Fibroblast of lung (primary cell): ENCODE results near the gene HCAR2. TPM values are rescaled to one million over a fixed set of nuclear protein-coding genes. Genes with fewer than 3 reads are reported as not detected.

Experiments used
- DNase-seq, 2 donors: peaks; one replicate each; pipeline versions ENCODE4 v3.0.0 to v3.0.0-alpha.2; 2010; ENCODE audit warnings: low read depth in 2 of 2
- H2AFZ ChIP-seq: 2 replicates; pipeline ENCODE4 v1.5.1; 2012; ENCODE audit warnings: low read length, control low read depth, inconsistent platforms
- H3K27ac ChIP-seq: 2 replicates; pipeline ENCODE4 v1.5.1; 2011; ENCODE audit warnings: low read length, control low read depth; ENCODE audit not compliant: insufficient read depth
- H3K27me3 ChIP-seq: 2 replicates; pipeline ENCODE4 v1.5.1; 2011; ENCODE audit warnings: mild to moderate bottlenecking, low read length; ENCODE audit not compliant: control insufficient read depth, insufficient read depth
- H3K36me3 ChIP-seq: 2 replicates; pipeline ENCODE4 v1.5.1; 2011; ENCODE audit warnings: low read length; ENCODE audit not compliant: control insufficient read depth, insufficient read depth
- H3K4me1 ChIP-seq: 2 replicates; pipeline ENCODE4 v1.5.1; 2011; ENCODE audit warnings: low read length; ENCODE audit not compliant: control insufficient read depth, insufficient read depth; ENCODE audit errors: extremely low read depth
- H3K4me2 ChIP-seq: 2 replicates; pipeline ENCODE4 v1.5.1; 2011; ENCODE audit warnings: low read length, control low read depth; ENCODE audit not compliant: insufficient read depth; ENCODE audit errors: extremely low read depth
- H3K4me3 ChIP-seq, 4 experiments: fragments of 200-600 bp in 1 of 4; sonication (generic) in 1 of 4; replicated peaks in 1 of 4; 2 replicates each; pipeline ENCODE4 v1.5.1; 2011 to 2016; ENCODE audit warnings: low read length in 4 of 4, low read depth in 3 of 4, mild to moderate bottlenecking in 3 of 4, control low read depth in 2 of 4, inconsistent platforms in 1 of 4, mixed read lengths in 1 of 4; ENCODE audit not compliant: insufficient read depth in 1 of 4; ENCODE audit errors: control extremely low read depth in 1 of 4
- H3K79me2 ChIP-seq: 2 replicates; pipeline ENCODE4 v1.5.1; 2012; ENCODE audit warnings: mild to moderate bottlenecking, low read length, inconsistent platforms; ENCODE audit not compliant: control insufficient read depth, insufficient read depth
- H3K9ac ChIP-seq: 2 replicates; pipeline ENCODE4 v1.5.1; 2011; ENCODE audit warnings: mild to moderate bottlenecking, low read length, control low read depth; ENCODE audit not compliant: insufficient read depth
- H3K9me3 ChIP-seq: 2 replicates; pipeline ENCODE4 v1.5.1; 2012; ENCODE audit warnings: low read depth, low read length; ENCODE audit not compliant: control insufficient read depth, insufficient read depth
- H4K20me1 ChIP-seq: 2 replicates; pipeline ENCODE4 v1.5.1; 2011; ENCODE audit warnings: low read length; ENCODE audit not compliant: control insufficient read depth, insufficient read depth; ENCODE audit errors: extremely low read depth
- EZH2 ChIP-seq: IDR thresholded peaks from 2 replicates; pipeline ENCODE4 v1.5.1; 2012; ENCODE audit warnings: low read length, control low read depth, mild to moderate bottlenecking; ENCODE audit errors: missing control alignments
- polyA plus RNA-seq, 2 donors: library from polyadenylated mRNA; depleted of rRNA in 1 of 2; stranded (reverse) in 1 of 2; unstranded in 1 of 2; fragments of >200 nt; gene quantifications; 2 replicates each; pipeline ENCODE4 v1.2.1, GENCODE V29; 2011 to 2012; ENCODE audit warnings: missing spikeins in 1 of 2
- total RNA-seq: library from RNA; depleted of rRNA; stranded (reverse); fragments of >200 nt; gene quantifications from 2 replicates; pipeline ENCODE4 v1.2.1, GENCODE V29; 2014
- TF ChIP-seq, protein P1 (sequence below), 2 donors: IDR thresholded peaks in 1 of 2; conservative IDR thresholded peaks in 1 of 2; 1 replicate in 1 of 2; 2 replicates in 1 of 2; pipeline ENCODE4 v1.5.1; 2011 to 2012; ENCODE audit warnings: low read length in 2 of 2, control low read depth in 1 of 2, inconsistent platforms in 1 of 2, low read depth in 1 of 2, mild to moderate bottlenecking in 1 of 2

Gene HCAR2
- total and polyA plus RNA-seq, 2 donors (not counting 1 experiment from before 2014, with no cell fraction given): under 0.01 TPM; not detected in 1

DNA sequence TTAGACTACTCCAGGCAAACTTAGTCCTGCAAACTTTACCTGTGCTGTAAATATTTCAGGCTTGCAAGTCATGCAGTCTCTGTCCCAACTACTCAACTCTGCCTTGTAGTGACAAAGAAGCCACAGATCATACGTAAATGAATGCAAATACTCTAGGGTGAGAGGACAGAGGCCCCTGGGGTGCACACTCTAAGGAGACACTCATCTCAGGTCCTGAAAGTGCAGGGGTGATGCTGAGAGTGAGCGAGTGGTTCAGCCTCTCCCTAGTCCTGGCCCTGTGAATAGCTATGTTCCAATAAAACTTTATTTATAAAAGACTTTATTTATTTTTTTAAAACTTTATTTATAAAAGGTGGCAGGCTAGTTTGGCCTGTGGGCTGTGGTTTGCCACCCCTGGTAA lies 34.9 kb downstream of the HCAR2 start:
- Histone ChIP-seq H3K4me1 (peaks cover 4% of the 10 kb centered on the region), H3K4me3 (no peak overlapping the region), H3K27me3 (no peaks in the 10 kb centered on the region), H3K4me2 (no peak overlapping the region), H3K79me2 (no peaks in the 10 kb centered on the region), H4K20me1 (no peaks in the 10 kb centered on the region), H3K9me3 (no peaks in the 10 kb centered on the region), H3K27ac (no peak overlapping the region), H3K9ac (no peak overlapping the region), H2AFZ (no peak overlapping the region), H3K36me3 (no peaks in the 10 kb centered on the region)
- no peak for DNase-seq
- TF ChIP-seq, protein P1, sequence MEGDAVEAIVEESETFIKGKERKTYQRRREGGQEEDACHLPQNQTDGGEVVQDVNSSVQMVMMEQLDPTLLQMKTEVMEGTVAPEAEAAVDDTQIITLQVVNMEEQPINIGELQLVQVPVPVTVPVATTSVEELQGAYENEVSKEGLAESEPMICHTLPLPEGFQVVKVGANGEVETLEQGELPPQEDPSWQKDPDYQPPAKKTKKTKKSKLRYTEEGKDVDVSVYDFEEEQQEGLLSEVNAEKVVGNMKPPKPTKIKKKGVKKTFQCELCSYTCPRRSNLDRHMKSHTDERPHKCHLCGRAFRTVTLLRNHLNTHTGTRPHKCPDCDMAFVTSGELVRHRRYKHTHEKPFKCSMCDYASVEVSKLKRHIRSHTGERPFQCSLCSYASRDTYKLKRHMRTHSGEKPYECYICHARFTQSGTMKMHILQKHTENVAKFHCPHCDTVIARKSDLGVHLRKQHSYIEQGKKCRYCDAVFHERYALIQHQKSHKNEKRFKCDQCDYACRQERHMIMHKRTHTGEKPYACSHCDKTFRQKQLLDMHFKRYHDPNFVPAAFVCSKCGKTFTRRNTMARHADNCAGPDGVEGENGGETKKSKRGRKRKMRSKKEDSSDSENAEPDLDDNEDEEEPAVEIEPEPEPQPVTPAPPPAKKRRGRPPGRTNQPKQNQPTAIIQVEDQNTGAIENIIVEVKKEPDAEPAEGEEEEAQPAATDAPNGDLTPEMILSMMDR (conservative IDR thresholded peaks at IDR 0.05 in 1 of 2, IDR thresholded peaks at IDR 0.05 in 1 of 2; ENCODE audit: low read depth in 1 of 2, low read length in 2 of 2): no peak
- no peak for TF ChIP-seq EZH2

DNA sequence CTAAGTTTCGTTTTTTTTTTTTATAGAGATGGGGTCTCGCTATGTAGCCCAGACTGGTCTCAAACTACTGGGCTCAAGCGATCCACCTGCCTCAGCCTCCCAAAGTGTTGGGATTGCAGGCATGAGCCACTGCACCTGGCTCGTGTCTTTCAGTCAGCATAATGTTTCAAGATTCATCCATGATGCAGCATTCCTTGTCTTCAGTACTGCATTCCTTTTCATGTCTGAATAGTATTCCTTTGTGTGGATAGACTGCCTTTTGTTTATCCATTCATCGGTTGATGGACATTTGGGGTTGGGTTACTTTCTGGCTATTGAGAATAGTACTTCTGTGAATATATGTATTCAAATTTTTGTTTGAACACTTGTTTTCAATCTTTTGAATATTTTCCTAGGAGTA lies 37.4 kb downstream of the HCAR2 start:
- no peak overlapping the region for H3K9ac ChIP-seq
- no peaks in the 10 kb centered on the region for H3K36me3 ChIP-seq
- TF ChIP-seq, protein P1 (conservative IDR thresholded peaks at IDR 0.05 in 1 of 2, IDR thresholded peaks at IDR 0.05 in 1 of 2; ENCODE audit: low read depth in 1 of 2, low read length in 2 of 2): no peak
- TF ChIP-seq EZH2: no peak
- no peaks in the 10 kb centered on the region for H3K79me2 ChIP-seq
- no peak overlapping the region for H3K4me2 ChIP-seq
- no peak overlapping the region for H3K4me3 ChIP-seq
- no peaks in the 10 kb centered on the region for H3K27me3 ChIP-seq
- peaks cover 4% of the 10 kb centered on the region for H3K4me1 ChIP-seq
- H3K27ac ChIP-seq: no peak overlapping the region
- no peaks in the 10 kb centered on the region for H4K20me1 ChIP-seq
- no peak overlapping the region for H2AFZ ChIP-seq
- no peak for DNase-seq
- H3K9me3 ChIP-seq: no peaks in the 10 kb centered on the region

DNA sequence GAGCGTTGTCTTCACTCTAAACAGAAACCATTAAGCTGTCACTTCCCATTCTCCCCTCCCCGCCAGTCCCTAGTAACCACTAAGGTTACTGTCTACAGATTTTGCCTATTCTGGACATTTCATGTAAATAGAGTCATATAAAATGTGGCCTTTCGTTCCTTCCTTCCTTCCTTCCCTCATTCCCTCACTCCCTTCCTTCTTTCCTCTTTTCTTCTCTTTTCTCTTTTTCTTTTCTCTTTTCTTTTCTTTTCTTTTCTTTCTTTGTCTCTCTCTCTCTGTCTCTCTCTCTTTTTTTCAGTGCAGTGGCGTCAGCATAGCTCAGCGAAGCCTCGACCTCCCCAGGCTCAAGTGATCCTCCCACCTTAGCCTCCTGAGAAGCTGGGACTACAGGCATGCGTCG lies 37.8 kb downstream of the HCAR2 start:
- Histone ChIP-seq H3K4me2 (no peak overlapping the region), H3K9ac (no peak overlapping the region), H3K9me3 (no peaks in the 10 kb centered on the region), H3K36me3 (no peaks in the 10 kb centered on the region), H3K79me2 (no peaks in the 10 kb centered on the region), H2AFZ (no peak overlapping the region), H4K20me1 (no peaks in the 10 kb centered on the region), H3K27me3 (no peaks in the 10 kb centered on the region), H3K4me3 (no peak overlapping the region), H3K4me1 (peaks cover 4% of the 10 kb centered on the region), H3K27ac (no peak overlapping the region)
- no peak for DNase-seq
- TF ChIP-seq EZH2: no peak
- TF ChIP-seq, protein P1 (conservative IDR thresholded peaks at IDR 0.05 in 1 of 2, IDR thresholded peaks at IDR 0.05 in 1 of 2; ENCODE audit: low read depth in 1 of 2, low read length in 2 of 2): no peak
